ENCODE results near the gene ATP6V0E1.

DNA sequence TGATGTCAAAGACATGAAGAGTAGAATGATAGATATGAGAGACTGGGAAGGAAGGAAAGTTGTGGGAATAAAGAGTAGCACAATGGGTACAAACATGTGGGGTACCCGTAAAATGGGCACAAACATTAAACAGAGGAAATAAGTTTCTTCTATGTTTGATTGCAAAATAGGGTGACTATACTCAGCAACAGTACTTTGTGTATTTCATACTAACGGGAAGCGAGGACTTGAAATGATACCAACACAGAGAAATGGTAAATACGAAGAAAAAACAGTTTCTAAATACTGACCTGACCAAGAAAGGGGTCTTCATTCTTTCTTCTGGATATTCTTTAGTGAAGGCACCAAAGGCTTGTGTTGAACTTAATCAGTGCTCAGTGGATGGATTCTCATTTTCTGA, 31.1 kb downstream of the ATP6V0E1 start:
- TF ChIP-seq, protein P1, sequence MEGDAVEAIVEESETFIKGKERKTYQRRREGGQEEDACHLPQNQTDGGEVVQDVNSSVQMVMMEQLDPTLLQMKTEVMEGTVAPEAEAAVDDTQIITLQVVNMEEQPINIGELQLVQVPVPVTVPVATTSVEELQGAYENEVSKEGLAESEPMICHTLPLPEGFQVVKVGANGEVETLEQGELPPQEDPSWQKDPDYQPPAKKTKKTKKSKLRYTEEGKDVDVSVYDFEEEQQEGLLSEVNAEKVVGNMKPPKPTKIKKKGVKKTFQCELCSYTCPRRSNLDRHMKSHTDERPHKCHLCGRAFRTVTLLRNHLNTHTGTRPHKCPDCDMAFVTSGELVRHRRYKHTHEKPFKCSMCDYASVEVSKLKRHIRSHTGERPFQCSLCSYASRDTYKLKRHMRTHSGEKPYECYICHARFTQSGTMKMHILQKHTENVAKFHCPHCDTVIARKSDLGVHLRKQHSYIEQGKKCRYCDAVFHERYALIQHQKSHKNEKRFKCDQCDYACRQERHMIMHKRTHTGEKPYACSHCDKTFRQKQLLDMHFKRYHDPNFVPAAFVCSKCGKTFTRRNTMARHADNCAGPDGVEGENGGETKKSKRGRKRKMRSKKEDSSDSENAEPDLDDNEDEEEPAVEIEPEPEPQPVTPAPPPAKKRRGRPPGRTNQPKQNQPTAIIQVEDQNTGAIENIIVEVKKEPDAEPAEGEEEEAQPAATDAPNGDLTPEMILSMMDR (IDR thresholded peaks at IDR 0.05), result no peak
- no peak for TF ChIP-seq EP300 (IDR thresholded peaks at IDR 0.05)
- no peak for TF ChIP-seq POLR2A (IDR thresholded peaks at IDR 0.05)

Data from gastroesophageal sphincter (tissue), 3 donors.